NK-92 (cell line): ENCODE data around the gene TMEM183A.

Experiments
- DNase-seq: peaks from one replicate; lab custom pipeline; 2025; ENCODE audit not compliant: unreplicated experiment; lab: John Stamatoyannopoulos, UW

The TMEM183A gene

GRCh38 chr1:203045821-203046594 lies 38.8 kb downstream of the TMEM183A start:
- no peak for DNase-seq

- no peak for DNase-seq
These were observed 39.9 kb downstream of the TMEM183A start for GRCh38 chr1:203046984-203047630.

GRCh38 chr1:203048086-203048485 lies 40.9 kb downstream of the TMEM183A start:
- no peak for DNase-seq

DNA sequence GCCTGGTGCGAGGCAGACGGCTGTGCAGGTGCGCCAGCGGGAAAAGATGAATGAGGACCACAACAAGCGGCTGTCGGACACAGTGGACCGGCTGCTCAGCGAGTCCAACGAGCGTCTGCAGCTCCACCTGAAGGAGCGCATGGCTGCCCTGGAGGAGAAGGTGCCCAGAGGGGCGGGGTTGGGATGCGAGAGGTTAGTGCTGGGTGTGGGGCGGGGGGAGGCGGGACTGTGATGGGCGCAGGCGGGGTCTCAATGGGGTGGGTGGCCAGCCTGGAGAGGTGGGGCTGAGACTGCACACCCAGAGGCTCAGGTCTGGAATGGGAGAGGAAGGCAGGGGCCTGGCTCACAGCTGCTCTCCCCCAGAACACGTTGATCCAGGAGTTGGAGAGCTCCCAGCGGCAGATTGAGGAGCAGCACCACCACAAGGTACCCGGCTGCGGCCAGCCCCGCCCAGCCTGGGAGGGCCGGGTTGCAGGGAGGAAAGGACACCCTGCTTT lies 41.4 kb downstream of the TMEM183A start:
- DNase-seq, result no peak

DNA sequence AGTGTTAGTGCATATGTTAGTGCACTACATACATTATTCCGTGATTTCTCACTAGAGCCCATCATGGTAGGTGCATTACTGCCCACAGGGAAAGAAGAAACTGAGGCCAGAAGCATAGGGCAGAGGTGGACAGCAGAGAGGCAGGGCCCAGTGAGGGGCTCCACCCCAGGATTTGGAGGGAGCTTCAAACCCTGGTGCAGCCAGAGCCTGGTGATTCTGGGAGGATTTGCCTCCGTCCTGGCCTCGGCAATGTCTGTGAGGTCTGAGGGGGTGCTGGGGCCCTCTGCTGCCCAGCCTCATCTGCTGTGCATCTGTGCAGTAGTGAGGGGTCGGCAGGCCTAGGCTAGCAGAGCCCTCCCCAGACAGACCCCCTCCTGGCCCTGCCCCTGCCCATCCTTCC lies 41.9 kb downstream of the TMEM183A start:
- DNase-seq, result no peak

DNA sequence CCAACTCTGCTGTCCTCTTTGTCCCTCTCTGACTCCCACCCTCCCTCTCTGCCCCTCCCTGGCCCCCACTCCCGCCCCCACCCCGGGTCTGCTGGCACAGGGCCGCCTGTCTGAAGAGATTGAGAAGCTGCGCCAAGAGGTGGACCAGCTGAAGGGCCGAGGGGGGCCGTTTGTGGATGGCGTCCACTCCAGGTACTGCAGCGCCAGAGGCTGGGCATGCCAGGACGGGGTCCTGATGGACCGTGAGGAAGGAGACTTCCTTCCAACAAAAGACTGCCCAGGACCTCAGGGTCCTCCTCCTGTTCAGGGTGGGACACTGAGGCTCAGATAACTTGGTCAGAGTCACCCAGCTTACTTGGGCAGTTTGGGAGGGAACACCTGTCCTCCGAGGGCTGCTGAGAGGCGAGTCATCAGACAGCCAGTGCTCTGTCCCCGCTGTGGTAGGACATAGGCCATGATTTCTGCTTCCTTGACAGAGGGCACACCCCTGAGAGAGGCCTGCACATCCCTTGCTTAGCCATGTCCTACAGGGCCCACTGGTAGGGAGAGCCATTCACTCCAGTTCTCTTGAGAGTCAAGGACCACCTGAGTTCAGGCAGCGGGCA lies 42.5 kb downstream of the TMEM183A start:
- no peak for DNase-seq

GRCh38 chr1:203050826-203051225 lies 43.7 kb downstream of the TMEM183A start:
- DNase-seq, result no peak

GRCh38 chr1:203051841-203052324 lies 44.7 kb downstream of the TMEM183A start:
- no peak for DNase-seq

GRCh38 chr1:203052601-203053000 lies 45.4 kb downstream of the TMEM183A start:
- DNase-seq, result no peak

DNA sequence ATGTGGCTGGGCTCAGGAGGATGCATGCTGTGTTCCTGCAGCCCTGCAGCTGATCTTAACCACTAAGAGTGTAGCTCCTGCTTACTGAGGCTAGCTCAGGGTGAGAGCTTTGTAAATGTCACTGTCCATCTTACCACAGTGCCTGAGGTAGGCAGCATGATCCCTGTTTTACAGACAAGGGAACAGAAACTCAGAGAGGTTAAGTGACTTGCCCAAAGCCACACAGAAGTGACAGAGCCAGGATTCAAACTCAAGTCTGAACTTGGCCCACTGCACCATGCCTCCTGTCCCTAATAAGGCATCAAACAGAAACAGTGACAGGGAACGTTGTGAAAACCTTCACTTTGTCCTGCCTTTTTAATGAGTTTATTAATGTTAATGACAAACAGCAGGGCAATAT lies 47.0 kb downstream of the TMEM183A start:
- no peak for DNase-seq

DNA sequence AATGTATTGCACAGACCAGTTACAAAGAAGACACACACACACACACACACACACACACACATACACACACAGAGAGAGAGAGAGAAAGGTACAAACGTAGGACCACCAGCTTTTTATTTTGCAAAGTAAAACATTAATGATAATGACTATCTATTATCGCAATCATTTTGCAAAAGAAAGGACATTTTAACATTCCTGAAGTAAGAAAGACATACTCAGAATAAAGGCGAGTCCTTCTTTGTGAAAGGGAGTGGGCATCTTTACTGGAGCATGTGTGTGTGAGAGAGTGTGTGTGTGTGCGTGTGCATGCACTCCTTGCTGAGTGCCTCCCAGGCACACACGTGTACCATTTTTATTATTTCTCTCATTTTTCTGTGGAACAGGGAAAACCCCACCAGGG lies 47.5 kb downstream of the TMEM183A start:
- DNase-seq, result no peak

- no peak for DNase-seq
These were observed 48.1 kb downstream of the TMEM183A start for GRCh38 chr1:203055161-203055799.

DNA sequence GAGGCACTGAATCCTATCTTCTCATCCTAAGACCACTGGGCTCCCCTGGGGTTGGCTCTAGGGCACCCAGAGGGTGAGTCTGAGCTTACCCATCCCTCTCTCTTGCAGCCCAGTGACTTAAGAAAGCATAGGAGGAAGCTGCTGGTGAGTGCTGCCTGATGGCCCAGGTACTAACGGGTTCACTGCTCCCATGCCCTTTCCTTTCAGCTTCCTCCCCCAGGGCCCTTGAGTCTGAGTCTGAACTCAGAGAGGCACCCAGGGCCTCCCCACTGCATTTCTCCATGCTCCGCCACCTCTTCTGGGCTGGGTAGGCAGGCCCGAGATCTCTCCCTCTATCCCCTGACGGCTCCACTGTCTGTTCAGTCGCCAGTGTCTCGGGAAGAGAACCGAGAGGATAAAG lies 48.8 kb downstream of the TMEM183A start:
- DNase-seq, result no peak

- no peak for DNase-seq
These were observed 49.3 kb downstream of the TMEM183A start for GRCh38 chr1:203056516-203056915.

GRCh38 chr1:203057911-203058675 lies 50.9 kb downstream of the TMEM183A start:
- DNase-seq, result no peak

GRCh38 chr1:203058676-203058935 lies 51.4 kb downstream of the TMEM183A start:
- no peak for DNase-seq

GRCh38 chr1:203059485-203059884 lies 52.3 kb downstream of the TMEM183A start:
- DNase-seq, result no peak

- no peak for DNase-seq
These were observed 52.9 kb downstream of the TMEM183A start for GRCh38 chr1:203060115-203060514.

GRCh38 chr1:203063287-203063686 lies 56.1 kb downstream of the TMEM183A start:
- DNase-seq, result no peak

DNA sequence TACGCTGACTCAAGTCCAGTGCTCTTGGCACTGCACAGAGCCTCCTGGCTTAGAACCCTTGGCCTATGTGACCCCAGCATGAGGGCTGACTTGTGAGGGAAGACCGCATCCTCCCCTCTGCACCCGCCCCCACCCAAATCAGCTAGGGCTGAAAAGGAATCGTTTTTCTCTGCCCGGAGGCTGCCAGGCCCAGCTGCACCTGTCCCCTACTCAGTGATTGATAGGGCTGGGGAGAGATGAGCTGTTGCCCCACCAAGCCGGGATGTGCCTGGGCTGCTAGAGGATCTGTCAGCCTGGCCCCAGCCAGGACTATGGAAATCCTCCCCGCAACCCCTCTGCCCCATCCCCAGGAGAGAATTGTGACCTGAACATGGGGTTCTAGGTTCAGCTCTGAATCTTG lies 58.0 kb downstream of the TMEM183A start:
- no peak for DNase-seq

- DNase-seq, result no peak
These were observed 58.8 kb downstream of the TMEM183A start for GRCh38 chr1:203065986-203066385.
